Effector CD4-positive, alpha-beta T cell (primary cell): ENCODE data around the gene DCAF10.

ENCODE experiments used
- DNase-seq: peaks from one replicate; pipeline ENCODE4 v3.0.0-alpha.2; 2020

DCAF10 gene

DNA sequence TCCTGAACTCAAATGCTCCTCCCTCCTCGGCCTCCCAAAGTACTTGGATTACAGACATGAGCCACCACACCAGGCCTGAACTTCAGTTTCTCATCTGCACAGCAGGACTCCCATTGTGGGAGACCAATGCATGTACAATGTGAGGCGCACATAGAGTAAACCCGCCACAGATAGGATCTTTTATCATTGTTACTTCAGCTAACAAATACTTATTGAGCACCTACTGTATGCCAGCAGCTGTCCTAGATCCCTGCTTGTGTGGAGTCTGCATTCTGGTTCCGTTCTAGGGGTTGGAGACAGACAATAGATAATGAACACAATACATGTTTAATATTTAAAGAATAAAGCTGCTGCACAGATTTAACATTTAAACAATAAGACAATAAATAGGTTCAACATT, 109.7 kb downstream of the DCAF10 start:
- DNase-seq = no peak

DNA sequence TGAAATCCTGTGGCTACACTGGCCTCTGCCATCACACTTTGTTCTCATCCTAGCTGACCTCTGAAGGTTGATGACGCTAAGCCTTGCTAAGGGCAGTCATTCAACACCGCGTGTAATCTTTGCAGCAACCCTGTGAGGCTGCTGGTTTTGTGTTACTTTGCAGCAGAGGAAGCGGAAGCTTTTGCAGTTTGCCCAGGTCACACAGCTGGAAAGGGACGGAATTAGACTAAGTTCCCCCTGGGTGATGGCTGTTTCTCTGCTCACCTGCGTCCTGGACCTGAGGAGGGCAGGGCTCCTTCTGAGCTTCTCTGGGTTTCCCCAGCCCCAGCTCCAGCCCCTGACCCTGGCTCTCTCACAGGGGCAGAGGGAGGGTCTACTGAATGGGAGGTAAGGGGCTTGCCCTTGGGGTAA, 110.7 kb downstream of the DCAF10 start:
- DNase-seq = no peak

DNA sequence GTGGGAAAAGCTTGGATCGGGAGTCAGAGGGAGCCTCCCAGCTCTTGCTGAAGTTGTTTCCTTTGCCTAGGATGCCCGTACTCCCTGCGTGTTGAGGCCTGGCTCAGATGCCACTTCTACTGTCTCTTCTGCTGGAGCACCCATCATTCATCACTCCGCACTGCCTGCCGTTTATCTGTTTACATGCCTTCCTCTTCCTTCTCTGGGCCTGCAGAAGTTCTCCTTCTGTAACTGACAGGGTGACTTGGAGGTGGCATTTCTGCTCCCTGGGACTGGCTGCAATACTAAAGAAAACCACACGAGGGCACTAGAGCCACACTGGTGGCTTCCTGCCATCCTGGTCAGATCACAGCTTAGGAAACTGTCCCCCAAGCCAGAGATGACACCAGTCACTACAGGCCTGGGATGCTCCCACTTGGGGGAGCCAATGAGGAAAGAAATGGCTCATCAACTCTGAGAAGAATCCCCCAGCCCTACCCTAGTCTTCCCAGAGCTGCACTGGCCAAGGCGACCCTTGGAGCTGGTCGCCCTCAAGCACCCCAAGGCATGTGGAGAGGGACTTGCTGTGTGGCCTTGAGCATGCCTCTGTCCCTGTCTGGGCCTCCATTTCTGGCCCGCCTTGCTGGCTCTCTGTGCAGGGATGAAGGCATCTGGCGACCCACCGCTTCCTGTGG, 113.0 kb downstream of the DCAF10 start:
- DNase-seq = peak; percentile 73

DNA sequence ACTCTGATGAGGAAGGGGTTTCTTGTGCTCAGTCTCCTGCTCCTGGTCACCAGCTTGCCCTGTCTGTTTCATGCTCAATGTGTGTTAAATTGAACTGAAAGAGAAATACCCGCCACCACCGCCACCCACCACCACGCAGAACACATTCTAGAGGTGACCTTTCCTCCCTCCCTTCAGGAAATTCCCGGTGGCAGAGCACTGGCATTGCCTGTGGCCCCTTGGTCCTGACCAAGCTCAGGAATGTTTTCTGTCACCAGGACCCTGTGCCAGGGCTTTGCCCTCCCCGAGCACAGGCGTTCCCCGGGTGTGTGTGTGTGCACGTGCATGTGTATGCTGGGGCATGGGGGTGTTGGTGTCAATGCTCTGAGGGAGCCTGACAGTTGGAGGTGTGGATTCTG, 113.6 kb downstream of the DCAF10 start:
- DNase-seq = no peak

DNA sequence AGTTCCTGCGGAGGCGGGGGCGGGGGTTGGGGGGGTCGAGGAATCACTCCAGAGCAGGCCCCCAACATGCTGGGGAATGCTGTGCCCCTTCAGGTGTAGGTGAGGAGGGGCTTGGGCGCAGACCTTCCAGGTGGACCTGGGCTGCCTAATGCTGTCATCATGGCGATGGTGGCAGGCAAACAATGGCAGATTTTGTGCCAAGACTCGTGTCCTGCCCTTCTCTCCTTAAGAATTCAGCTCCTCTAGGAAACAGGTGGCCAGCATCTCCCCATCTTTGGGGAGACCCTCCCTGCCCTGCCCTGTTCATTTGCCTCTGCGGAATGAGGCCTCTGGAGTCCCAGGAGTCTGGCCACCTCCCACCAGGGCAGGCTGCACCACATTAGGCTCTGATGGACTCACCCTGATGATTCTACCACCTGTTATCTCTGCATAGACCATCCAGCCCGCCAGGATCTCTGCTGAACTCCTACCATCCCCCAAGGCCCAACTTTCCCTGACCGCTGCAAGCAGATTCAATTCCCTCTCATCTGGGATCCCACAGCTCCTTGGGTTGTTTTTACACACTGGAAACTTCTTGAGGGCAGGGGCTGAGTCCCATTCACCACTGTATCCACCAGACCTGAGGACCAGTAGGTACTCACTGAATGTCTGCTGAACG, 114.2 kb downstream of the DCAF10 start:
- DNase-seq = no peak

DNA sequence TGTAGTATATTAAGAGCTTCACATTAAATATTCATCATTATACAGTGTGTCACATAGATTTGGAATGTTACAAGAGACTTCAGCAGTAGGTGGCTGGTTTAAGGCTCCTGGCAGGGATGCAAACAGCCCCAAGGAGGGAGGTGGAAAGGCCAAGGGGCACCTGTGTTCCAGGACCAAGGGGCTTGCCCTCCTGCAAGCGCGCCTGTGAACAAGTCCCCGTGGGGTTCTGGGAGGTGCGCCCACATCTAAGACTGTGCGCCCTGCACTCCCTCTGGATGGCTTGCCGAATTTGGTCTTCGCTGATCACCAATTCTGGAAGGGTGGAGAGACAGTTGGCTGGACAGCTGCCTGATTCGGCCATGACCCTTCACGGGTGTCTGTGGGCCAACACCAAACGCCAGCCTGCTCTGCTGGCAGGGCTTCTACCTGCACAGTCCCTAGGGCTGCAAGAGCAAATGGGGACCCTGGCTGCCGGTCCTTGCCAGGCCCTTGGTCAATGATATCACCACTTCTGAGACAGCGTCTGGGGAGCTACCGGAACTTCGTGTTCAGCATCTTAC, 115.4 kb downstream of the DCAF10 start:
- no peak for DNase-seq

DNA sequence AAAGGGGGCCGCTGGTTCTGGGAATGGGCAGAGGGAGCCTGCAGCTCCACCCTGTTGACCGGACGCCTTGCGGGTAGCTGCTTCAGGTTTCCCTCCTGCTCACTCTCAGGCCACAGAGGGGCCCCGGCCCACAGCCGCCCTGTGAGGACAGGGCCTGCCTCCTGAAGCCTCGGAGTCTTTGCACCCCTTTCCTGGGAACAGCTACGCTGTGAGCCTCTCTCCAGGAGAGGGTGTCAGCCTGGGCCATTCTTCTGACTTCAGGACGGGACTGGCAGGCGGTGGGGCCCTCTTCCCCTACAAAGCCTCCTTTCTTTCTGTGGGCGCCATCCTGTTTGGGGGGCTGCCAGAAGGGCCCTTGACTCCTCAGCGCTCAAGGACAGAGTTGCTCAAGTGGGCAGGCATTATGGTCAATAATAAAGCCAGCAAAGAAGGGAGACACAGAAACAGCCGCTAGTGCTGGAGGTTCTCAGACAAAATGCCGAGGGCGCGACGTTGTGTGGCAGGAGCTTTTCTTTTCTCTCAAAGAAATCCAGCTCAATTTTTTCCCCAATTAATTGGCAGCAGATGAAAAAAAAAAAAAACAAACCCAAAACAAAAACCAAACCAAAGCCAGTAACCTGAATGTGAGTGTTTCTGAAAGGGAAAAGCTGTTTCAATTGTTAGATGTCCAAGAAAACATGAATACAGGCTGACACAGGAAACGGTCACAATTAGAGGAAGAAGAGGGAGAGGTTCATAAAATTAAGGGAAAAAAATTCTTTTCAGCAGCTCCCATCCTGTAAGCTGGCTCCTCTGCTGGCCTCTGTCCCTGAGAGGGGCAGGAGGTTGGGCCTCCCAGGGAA, 116.1 kb downstream of the DCAF10 start:
- no peak for DNase-seq
